Limb (tissue), 2 donors: ENCODE data around the gene NSRP1.
"Not testable (repeated sequence)": the region's sequence is repeated elsewhere in the genome, so short reads cannot be mapped to it uniquely, and the experiment has no call there.

Experiments
- DNase-seq, 2 donors: peaks; one replicate each; pipeline ENCODE4 v3.0.0-alpha.2; 2016; ENCODE audit errors: extremely low spot score in 2 of 2

NSRP1 gene

GRCh38 chr17:30118635-30119034 is 2.0 kb downstream of the NSRP1 start:
- DNase-seq, result not testable (repeated sequence)

- DNase-seq, result no peak
These were observed 7.7 kb downstream of the NSRP1 start for GRCh38 chr17:30124273-30124796.

- no peak for DNase-seq
These were observed 13.5 kb downstream of the NSRP1 start for GRCh38 chr17:30130121-30130520.

GRCh38 chr17:30132615-30133014 is 16.0 kb downstream of the NSRP1 start:
- DNase-seq, result no peak

- no peak for DNase-seq
These were observed 16.6 kb downstream of the NSRP1 start for GRCh38 chr17:30133197-30133596.

- no peak for DNase-seq
These were observed 17.9 kb downstream of the NSRP1 start for GRCh38 chr17:30134551-30134950.

GRCh38 chr17:30137158-30137557 is 20.5 kb downstream of the NSRP1 start:
- no peak for DNase-seq

GRCh38 chr17:30147860-30148259 is 31.2 kb downstream of the NSRP1 start:
- not testable (repeated sequence) for DNase-seq

GRCh38 chr17:30148376-30148775 is 31.8 kb downstream of the NSRP1 start:
- no peak for DNase-seq

GRCh38 chr17:30151471-30151870 is 34.9 kb downstream of the NSRP1 start:
- no peak for DNase-seq

GRCh38 chr17:30153463-30153862 is 36.8 kb downstream of the NSRP1 start:
- no peak for DNase-seq

- DNase-seq, result no peak
These were observed 38.8 kb downstream of the NSRP1 start for GRCh38 chr17:30155389-30155788.

GRCh38 chr17:30158896-30159625 is 42.4 kb downstream of the NSRP1 start:
- DNase-seq, result no peak

- DNase-seq, result no peak
These were observed 44.0 kb downstream of the NSRP1 start for GRCh38 chr17:30160419-30161172.

- no peak for DNase-seq
These were observed 45.0 kb downstream of the NSRP1 start for GRCh38 chr17:30161601-30162000.

GRCh38 chr17:30164531-30164930 is 47.9 kb downstream of the NSRP1 start:
- no peak for DNase-seq

- no peak for DNase-seq
These were observed 48.5 kb downstream of the NSRP1 start for GRCh38 chr17:30165147-30165546.

- DNase-seq, result no peak
These were observed 49.3 kb downstream of the NSRP1 start for GRCh38 chr17:30165960-30166359.

- DNase-seq, result no peak
These were observed 53.9 kb downstream of the NSRP1 start for GRCh38 chr17:30170415-30170987.

- no peak for DNase-seq
These were observed 55.9 kb downstream of the NSRP1 start for GRCh38 chr17:30172560-30172959.

- DNase-seq, result no peak
These were observed 57.0 kb downstream of the NSRP1 start for GRCh38 chr17:30173649-30174048.

GRCh38 chr17:30174556-30174955 is 57.9 kb downstream of the NSRP1 start:
- no peak for DNase-seq
